GM18951 (cell line): ENCODE results near the gene SAMHD1.

Experiments used
- POLR2A ChIP-seq: IDR thresholded peaks from 4 replicates; pipeline ENCODE4 v1.6.1; 2011; ENCODE audit warnings: mild to moderate bottlenecking; ENCODE audit not compliant: insufficient read length, insufficient read depth; ENCODE audit errors: extremely low read depth
- in situ Hi-C: fragments of 300-500 bp; cut with MboI; formaldehyde crosslinking; loops from one replicate; pipeline ENCODE4 v1.12.0; 2022; ENCODE audit warnings: low sequenced_read_pairs, mixed read lengths, inconsistent platforms; ENCODE audit not compliant: unreplicated experiment

SAMHD1 gene

DNA sequence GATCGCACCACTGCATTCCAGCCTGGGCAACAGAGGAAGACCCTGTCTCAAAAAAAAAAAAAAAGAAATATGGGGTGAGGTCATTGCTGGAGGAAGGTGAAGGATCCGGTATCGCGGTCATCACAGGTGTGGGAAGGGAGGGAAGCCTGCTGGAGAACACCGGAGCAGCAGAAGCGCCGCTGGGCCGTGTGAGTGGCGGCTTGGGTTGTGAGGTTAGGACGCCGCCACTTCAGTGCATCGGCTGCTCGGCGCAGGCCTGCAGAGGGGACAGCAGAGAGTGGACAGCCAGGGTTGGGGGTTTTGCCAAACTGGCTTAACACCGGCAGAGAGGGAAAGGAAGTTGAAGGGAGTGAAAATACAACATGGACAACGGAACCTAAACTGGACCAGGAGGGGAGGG lies 70.2 kb downstream of the SAMHD1 start:
- in situ Hi-C loops = loop anchor here (25.0 kb wide), 1 partner anchor 269 kb away; the partner anchor contains the start of gene RAB5IF
- TF ChIP-seq POLR2A = no peak

DNA sequence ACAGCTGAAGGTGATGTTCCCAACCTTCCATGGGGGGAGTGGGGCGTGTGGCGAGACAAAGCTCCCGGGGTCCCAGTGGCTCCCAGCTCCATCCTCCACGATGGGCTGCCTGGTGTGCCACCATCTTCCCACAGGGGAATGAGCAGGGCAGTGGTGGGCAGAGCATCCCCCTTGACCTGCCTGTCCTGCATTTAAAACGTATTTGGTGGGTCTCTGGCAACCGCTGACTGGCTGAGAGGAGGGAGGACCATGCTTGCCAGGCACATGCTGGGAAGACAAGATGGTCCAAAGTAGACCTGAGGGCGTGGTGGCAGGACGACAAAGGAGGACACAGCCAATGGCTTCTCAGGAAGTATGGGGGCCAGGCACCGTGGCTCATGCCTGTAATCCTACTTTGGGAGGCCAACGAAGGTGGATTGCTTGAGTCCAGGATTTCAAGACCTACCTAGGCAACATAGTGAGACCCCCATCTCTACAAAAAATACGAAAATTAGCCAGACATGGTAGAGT lies 70.7 kb downstream of the SAMHD1 start:
- in situ Hi-C loops = loop anchor here (25.0 kb wide), 1 partner anchor 268 kb away; the partner anchor contains the start of gene RAB5IF
- TF ChIP-seq POLR2A = no peak

DNA sequence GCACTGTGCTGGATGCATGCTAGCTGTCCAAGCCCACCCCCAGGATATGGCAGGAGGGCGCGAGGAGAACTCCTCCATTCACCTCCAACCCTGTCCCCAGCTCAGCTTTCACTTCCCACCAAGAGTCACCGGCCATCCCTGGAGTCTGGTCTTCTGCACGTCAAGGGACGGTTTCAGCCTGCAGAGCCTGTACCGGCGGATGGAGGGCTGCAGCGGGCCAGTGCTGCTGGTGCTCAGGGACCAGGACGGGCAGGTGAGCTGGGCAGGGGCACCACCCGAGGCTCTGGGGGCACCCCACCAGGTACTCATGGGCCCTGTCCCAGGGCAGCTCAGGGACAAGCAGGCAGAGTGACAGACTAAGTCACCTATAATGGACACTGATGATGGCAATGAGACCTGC lies 72.6 kb downstream of the SAMHD1 start:
- in situ Hi-C loops = loop anchor here (25.0 kb wide), 1 partner anchor 267 kb away; the partner anchor contains the start of gene RAB5IF
- TF ChIP-seq POLR2A = no peak

DNA sequence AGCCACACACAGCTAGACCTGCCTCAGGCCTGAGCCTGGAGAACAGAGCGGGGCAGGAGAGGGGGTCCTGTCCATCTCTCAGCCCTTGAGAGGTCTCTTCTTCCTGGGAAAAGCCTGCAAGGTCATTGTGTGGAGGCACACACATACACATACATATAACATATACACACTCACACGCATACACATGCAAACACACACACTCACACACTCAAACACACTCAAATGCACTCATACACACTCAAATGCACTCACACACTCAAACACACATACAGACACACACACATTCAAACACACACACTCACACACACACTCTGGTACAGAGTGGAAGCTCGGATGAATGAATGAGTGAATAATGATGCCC lies 75.1 kb downstream of the SAMHD1 start:
- no peak for TF ChIP-seq POLR2A
- in situ Hi-C loops = loop anchor here (25.0 kb wide), 1 partner anchor 264 kb away; the partner anchor contains the start of gene RAB5IF

DNA sequence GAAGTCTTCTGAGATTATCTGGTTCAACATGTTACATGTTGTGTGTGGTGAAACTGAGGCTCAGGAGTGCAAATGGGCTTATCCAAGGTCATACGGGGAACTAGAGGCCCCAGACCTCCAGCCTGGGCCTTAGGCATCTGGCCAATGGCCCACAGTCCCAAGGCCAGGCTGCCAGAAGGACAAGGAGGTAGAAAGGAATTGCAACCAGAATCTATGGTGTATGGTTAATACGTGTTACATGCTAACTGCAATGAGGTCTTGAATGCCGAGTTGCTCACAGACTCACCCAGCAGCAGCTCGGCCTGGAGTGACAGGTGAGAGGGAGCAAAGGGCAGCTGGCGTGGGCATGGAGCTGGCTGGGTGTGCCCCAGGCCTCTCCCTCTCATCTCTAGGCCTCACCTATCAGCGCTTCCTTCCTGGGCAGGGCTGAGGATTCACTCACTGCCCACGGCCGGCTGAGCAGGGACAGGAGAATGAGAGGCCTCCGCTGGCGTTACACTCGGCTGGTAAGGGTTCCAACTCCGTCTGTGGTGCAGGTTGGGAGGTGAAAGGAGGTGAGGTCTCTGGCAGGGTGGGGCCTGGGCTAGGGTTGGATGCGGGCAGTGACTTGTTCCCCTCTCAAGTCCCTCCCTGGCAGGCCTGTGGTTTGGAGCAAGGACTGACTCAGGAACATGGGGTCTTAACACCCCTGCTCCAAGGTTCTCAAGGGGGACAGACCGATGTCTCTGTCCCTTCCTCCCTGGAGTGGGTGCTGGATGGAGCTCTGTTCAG lies 75.6 kb downstream of the SAMHD1 start, which contains the start of gene TLDC2:
Gene TLDC2 (plus strand): TSS at position 437 of the 771 bp plus-strand sequence. CDS start 37 bp downstream, at position 474.
- in situ Hi-C loops = loop anchor here (25.0 kb wide), 1 partner anchor 264 kb away; the partner anchor contains the start of gene RAB5IF
- TF ChIP-seq POLR2A = no peak

DNA sequence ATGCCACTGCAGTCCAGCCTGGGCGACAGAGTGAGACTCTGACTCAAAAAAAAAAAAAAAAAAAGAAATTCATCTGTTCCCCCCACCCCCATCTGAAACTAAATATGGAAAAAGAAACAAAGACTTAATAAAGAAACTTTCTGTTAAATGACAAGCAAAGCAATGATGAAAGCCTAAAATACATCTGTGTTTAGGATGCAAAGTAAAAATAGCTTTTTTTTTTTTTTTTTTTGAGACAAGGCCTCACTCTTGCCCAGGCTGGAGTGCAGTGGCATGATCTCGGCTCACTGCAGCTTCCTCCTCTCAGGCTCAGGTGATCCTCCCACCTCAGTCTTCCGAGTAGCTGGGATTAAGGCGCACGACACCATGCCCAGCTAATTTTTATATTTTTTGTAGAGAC lies 76.4 kb downstream of the SAMHD1 start:
- in situ Hi-C loops = loop anchor here (25.0 kb wide), 1 partner anchor 263 kb away; the partner anchor contains the start of gene RAB5IF

DNA sequence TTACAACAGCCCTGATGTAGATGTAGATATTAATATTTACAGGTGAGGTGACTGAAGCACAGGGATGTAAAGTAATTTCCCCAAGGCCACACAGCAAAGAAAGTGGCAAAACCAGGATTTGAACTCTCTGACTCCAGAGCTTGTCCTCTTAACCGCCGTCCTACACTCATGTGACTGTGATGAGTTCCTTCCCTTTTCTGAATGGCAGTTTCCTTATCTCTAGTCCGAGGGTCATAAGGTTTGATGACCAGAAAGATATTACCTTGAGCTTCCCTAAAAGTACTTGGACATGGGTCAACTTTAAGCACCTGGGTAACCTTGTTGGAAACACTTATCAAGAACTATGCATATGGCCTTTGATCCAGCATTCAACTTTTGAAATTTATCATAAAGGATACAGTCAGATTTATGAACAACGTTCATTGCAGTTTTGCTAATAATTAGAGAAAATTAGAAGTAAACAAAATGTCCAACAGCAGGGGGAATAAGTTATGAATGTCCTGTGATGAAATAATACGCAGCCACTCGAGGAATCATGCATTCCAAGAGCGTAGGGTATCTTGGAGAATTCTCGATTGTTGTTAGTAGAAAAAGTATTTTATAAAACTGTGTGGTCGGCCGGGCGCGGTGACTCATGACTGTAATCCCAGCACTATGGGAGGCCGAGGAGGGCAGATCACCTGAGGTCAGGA lies 77.9 kb downstream of the SAMHD1 start:
- in situ Hi-C loops = no loop called here
- no peak for TF ChIP-seq POLR2A

DNA sequence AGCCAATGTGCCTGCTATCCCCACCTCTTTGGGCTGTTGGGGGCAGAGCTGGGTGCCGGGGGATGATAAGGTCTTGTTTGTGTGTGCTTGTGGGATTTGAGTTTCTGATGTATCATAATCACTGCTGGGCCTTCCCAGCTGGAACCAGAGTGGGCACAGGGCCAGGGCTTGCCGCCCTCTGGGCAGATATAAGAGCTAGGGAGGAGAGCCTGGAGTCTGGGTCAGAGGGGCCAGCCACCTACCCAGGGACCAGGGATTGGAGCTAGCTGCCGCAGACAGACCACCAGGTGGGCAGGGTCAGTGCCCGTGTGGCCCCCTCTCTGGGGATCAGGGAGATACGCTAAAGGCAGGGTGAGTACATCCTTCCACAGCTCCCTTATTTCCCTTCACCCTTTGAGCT lies 78.7 kb downstream of the SAMHD1 start:
- no peak for TF ChIP-seq POLR2A
- in situ Hi-C loops = no loop called here

DNA sequence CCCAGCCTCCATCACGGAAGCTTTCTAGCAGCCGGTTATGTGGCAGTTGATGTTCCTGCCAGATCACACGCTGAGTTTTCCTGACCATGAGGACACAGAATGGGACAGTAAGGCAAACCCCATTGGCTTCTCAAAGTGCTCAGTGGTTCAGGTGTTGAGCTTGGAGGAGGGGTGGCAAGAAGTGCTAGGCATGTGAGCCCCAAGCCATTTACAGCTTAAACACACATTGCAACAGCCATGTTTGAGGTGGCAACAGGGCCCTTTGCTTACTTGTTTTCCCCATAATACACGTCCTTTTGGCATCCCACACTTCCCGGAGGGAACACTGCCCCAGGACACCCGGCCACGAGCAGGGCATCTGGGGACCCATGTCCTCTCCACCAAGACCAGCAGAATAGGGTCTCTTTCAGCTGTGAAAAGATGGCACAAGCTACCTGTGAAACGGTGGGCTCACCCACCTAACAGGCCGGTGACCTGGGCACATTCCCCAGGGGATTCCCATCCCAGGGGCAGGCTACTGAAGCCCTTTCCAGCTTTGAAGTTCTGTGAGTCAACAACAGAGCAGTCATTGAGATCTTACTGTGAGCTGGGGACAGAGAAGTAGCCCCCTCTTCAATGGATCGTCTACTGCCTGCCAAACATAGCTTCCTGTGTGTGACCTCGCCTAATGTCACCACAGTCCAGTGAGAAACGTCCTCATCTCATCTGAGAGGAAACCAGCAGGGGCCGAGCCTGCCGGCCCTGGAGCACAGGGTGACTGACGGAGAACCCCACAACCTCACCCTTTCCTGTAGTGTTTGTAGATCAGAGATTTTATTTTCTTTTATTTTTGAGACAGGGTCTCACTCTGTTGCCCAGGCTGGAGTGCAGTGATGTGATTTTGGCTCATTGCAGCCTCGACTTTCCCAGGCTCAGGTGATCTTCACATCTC lies 79.6 kb downstream of the SAMHD1 start:
- TF ChIP-seq POLR2A = no peak
- in situ Hi-C loops = no loop called here

DNA sequence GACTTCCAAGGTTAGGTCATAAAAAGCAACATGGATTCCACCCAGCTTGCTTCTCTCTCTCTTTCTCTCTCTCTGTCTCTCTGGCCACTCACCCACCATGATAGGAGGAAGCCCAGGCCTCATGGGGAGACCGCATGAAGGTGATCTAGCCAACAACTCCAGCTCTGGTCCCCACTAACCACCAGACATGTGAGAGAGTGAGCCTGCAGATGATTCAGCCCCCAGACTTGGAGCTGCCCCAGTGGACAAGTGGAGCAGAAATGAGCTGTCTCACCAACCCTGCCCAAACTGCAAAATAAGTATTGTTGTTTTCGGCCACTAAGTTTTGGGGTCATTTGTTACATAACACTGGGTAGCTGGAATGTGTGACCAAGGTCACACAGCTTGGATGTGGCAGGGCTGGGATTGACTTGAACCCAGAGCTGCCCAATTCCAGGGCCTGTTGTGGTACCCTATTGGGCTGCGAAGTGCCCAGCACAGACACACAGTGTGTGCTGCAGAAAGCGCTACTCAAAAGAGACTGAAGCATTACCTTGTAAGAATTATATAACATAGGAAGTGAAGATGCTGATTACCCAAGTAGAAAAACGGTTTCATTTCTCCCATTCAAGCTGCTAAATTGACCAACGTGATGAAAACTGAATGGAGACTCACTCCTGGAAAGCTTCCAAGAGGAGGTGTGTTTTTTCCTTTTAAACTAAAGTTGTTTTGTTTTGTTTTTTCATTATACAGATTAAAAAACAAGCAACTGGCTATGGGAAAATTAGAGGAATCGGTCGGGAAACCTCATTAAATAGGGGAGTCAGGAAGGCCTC lies 84.6 kb downstream of the SAMHD1 start:
- no peak for TF ChIP-seq POLR2A
- in situ Hi-C loops = no loop called here

DNA sequence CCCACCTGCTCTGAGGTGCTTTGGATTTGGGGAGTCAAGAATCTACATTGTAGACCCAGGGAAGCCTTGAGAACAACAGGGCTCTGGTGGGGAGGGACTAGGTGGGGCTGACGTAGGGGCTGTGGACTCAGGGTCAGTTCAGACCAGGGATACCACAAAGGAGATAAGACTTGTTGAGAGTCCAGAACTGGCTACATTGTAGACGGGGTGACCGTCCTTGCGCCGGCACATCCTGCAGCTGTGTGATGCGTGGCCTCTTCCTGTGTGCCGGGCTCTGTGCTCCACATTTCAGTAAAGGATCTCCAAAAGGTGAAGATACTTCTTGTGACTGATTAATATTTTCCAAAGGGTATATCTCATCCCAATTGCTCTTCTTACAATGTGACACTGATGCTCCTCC lies 85.3 kb downstream of the SAMHD1 start:
- in situ Hi-C loops = no loop called here
- no peak for TF ChIP-seq POLR2A

DNA sequence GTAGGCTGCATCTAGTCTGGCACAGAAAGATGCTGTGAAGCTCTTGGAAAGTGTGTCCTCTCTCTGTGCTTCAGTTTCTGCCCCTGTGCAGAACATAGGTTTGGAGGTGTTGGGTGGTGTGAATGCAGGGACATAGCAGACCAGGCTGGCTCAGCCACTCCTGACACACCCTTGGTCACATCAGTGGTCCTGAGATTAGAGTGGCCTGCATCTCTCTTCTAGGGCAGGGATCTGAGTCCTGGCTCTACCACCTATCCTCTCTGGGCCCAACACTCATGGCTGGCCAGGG lies 85.7 kb downstream of the SAMHD1 start:
- TF ChIP-seq POLR2A = no peak
- in situ Hi-C loops = no loop called here
